Non-pigmented ciliary epithelial cell (primary cell): ENCODE data around the gene PSMD14.

Experiments
- DNase-seq: peaks from one replicate; pipeline ENCODE4 v3.0.0-alpha.2; 2010; ENCODE audit warnings: low read depth

PSMD14 gene

GRCh38 chr2:161420406-161421074, 112.3 kb downstream of the PSMD14 start:
- no peak for DNase-seq

DNA sequence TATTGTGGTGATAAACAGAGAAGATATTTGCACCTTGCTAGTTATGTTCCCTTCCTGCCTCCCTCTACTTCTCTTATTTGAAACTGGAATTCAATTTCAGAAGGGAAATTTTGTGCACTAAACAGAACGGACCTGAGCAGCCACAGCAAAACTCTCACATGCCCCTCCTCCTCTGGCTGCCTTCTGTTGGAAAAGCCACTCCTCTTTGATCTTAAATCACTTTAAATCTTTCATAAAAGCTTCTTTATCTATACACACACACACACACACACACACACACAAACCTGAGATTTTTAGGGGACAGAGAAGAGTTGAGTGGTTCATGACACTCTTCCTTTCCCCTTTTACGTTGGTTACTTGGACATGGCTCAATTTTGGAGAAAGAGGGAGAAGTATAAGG, 113.5 kb downstream of the PSMD14 start:
- no peak for DNase-seq

GRCh38 chr2:161422816-161423403, 114.7 kb downstream of the PSMD14 start:
- no peak for DNase-seq

GRCh38 chr2:161423421-161424393, 115.5 kb downstream of the PSMD14 start:
- no peak for DNase-seq

DNA sequence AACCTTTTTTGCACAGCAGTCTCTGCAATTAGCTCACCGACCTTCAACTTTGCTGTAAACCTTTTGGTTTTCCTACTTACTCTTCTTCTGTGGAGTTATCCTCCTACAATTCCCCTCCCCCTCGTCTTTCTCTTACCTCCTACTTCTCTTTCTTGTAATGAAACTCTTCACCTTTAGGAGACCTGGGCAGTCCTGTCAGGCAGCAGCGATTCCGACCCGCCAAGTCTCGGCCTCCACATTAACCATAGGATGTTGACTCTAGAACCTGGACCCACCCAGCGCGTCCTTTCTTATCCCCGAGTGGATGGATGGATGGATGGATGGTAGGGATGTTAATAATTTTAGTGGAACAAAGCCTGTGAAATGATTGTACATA, 116.2 kb downstream of the PSMD14 start:
- DNase-seq: no peak

GRCh38 chr2:161424891-161425727, 116.9 kb downstream of the PSMD14 start:
- DNase-seq: no peak

GRCh38 chr2:161425728-161426454, 117.7 kb downstream of the PSMD14 start:
- no peak for DNase-seq

DNA sequence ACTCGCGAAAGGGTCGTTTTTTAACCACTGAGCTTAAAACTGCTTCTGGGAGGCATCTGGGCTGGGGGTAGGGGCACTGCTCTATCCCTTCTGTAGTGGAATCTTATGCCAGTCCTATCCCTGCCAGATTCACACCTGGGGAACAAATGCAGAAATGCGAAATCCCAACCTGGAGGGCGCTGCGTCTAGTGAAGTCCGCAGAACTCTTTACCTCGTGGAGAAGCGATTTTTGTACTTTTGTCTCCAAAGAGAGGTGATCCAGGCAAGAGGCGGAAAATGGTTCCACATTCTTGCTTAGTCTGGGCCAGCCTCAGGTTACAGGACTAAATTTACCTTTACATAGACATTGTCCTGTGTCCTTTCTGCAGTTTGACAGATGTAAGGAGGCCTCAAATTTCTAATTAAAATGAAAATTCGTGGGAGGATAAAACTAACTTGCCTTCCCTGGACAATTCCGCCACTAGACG, 118.3 kb downstream of the PSMD14 start:
- DNase-seq: no peak

GRCh38 chr2:161426922-161427663, 118.9 kb downstream of the PSMD14 start:
- DNase-seq: no peak

GRCh38 chr2:161427664-161428587, 119.7 kb downstream of the PSMD14 start:
- DNase-seq: no peak

DNA sequence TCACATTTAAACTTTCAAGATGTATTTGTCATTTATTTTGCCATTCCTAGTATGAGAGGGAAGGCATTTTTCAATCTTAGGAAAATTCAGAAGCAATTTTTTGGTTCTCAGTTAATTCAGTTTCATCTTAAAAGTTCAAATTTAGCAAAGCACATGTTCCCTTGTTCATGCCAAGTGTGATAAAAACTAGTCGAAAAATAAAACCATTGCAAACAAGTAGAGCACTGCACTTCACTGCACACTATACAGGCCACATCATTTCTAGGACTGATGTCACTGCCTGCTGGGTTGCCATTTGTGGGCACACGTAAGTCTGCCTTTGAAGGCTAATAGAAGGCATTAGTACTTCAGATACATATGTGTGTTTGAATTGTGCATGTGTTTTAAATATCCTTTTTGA, 122.2 kb downstream of the PSMD14 start:
- no peak for DNase-seq

DNA sequence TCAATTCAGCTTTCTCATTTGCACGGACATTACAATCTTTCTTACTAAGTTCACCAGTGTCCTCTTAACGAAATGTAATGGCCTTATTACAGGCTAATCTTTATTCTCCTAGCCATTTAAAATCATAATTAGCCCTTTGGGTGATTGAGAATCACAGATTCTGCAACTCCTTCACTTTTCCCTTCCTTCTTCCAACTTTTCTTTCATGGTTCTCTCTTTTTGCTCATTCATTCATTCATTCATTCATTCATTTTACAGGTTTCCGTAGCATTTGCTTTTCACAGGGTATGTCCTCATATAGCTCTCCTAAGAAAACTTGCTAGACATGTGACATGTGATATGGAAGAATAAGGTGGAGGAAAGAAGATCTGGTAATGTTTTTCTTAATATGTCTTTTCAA, 123.9 kb downstream of the PSMD14 start:
- DNase-seq: no peak

DNA sequence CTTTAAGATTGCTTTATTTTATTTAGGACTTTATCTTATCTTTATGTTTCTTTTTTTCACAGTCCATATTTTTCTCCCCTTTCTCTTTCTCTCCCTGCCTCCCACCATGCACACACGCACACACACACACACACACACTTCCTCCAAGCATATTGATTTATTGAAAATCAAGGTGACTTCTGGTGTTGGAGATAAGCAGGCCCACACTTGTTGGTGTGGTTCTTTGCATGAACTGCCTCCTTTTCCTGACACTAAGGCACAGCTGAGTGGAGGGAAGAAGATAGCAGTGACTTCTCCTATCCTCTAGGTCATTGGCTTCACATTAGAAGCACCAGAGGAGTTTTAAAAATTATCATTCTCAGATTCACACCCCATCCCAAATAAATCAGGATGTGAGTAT, 125.9 kb downstream of the PSMD14 start:
- DNase-seq: no peak

DNA sequence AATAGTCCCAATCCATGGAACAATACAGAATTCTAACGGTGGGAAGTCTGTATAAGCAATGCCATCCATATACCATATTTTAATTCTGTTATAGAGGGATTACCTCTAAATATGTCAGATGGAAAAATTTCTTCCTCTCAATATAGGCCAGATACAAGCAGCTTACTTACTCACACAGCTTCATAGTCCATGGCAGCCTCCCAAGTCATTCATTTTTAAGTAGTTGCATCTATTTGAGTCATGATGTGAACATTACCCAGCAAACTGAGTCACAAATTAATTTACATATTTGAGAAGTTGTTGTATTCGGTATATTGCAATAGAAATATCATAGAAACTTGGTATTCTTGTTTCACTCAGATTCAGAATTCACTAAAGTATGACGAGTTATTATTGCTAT, 128.2 kb downstream of the PSMD14 start:
- peak; percentile 80 for DNase-seq

DNA sequence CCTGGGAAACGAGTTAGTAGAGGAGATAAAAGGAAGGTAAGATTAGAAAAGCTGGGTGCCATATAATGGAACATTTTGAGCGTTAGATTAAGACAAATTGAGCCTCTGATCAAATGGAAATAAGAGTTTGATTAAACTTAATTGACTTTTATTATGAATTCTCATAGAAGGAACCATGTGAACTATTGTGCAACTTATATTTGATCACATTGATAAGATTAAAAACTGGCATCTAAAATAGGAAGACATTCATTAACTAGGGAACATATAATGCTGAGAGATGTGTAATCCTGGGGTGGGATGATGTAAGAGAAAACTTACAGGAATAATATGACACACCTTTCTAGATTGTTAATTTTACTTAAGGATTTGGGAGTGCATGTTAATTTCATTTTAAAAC, 130.4 kb downstream of the PSMD14 start:
- no peak for DNase-seq

- DNase-seq: no peak
Observed at GRCh38 chr2:161445097-161445496, 136.9 kb downstream of the PSMD14 start.

DNA sequence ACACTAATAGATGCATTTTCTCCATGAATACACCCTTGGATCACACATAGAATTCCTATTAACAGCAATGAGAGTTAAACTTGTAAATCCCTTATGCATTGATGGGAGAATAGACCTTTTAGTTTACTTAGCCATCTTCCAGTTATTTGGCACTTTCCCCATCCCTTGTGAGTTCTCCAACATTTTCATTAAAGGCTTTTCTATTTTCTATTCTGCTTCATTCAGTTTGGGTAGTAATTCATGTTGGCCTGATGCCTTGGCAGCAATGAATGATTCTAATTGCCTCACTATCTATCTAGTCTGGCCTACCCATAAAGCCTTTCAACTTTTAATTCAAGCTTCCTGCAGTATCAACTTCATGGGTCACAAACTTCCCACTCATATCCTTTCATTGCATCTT, 140.2 kb downstream of the PSMD14 start:
- DNase-seq: no peak
